Measurements from ENCODE around the gene ZMYM3.

ZMYM3 gene

GRCh38 chrX:71253253-71254091, 468 bp downstream of the ZMYM3 start:
- DNase-seq (ENCODE audit: low spot score): peak; percentile 57

GRCh38 chrX:71252221-71252620, 1.7 kb downstream of the ZMYM3 start:
- DNase-seq (ENCODE audit: low spot score): no peak

- no peak for DNase-seq (ENCODE audit: low spot score)
Measured at GRCh38 chrX:71251466-71251973, 2.4 kb downstream of the ZMYM3 start.

GRCh38 chrX:71250841-71251240, 3.1 kb downstream of the ZMYM3 start:
- no peak for DNase-seq (ENCODE audit: low spot score)

- DNase-seq (ENCODE audit: low spot score): no peak
Measured at GRCh38 chrX:71245159-71245558, 8.8 kb downstream of the ZMYM3 start.

DNA sequence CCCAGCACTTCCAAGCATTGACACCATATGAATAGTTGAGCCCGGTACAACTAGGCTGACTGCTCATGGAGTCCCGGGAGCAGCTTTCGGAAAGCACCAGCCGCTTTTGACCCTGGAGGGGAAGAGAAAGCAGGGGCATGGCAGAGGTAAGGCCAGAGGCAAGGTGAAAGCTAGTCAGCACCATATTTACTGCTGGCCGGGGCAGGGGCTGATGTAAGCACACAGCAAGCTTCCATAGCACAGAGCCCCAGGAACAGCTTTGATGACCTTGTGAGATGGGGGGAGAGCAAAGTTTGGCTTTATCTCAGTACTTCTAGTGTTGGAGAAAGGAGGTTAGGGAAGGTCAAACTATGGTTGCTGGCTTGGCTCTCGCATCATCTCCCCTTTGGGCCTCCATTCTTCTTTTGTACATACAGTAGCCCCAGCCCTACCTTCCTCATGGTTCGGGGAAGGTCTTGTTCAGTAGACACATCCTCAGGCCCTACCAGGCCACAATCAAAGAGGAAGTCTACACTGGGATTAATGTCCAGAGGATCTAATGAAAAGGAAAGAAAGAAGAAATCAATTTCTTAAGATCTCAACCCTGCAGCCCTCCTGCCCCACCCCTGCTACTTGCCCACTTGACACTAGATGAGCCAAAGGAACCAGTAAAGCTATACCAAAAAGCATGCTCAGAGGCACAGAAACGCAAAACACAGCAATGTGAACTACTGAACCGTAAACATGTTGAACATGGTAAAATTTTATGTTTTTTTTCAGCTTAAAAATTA, 9.4 kb downstream of the ZMYM3 start:
- no peak for DNase-seq (ENCODE audit: low spot score)

DNA sequence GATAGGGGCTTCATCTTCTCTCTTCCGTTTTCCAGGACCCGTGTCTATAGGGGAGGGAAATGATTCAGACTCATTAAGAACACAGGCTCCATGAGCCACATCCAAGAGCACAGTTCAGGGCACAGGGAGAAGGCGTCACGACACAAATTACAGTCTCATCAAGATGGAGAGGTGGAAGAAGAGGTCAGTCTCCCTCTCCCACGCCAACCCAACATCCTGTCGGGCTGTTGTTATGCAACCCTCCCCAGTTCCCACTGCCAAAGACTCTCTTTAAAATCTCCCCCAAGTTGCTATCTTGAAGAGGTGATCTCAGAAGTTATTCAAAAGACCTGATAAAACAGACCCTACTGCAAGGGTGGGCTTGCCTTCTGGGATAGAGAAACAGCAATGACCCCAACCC, 12.6 kb downstream of the ZMYM3 start:
- DNase-seq (ENCODE audit: low spot score): no peak

DNA sequence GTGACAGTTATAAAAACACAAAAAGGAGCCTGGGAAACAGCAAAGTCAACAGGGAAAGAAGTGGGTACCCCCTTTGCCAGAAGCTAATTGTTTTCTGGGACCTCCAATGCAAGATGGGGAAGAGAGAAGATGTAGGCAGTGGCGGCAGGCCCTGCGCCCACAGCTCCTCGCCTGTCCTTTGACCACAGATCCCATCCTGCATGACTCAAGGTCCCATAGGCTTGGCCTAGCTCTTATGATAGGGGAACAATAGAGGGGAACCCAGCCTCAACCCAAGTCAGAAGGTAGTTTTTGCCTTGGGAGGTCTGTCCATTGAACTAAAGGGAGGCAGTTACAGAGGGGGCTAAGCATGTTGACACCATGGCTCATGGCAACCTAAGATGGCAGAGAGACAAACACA, 14.2 kb downstream of the ZMYM3 start:
- no peak for DNase-seq (ENCODE audit: low spot score)

- DNase-seq (ENCODE audit: low spot score): no peak
Measured at GRCh38 chrX:71236836-71237235, 17.1 kb downstream of the ZMYM3 start.

DNA sequence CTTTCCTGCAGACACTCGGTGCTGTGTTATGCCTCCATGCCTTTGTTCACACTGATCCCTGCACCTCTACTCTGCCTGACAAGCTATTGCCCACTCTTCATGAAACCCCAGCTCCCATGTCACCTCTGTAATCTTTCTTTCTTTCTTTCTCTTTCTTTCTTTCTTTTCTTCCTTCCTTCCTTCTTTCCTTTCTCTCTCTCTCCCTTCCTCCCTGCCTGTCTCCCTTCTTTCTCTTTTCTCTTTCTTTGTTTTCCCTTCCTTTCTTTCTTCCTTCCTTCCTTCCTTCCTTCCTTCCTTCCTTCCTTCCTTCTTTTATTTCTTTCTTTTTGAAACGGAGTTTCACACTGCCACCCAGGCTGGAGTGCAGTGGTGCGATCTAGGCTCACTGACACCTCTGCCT, 18.5 kb downstream of the ZMYM3 start:
- DNase-seq (ENCODE audit: low spot score): no peak

DNA sequence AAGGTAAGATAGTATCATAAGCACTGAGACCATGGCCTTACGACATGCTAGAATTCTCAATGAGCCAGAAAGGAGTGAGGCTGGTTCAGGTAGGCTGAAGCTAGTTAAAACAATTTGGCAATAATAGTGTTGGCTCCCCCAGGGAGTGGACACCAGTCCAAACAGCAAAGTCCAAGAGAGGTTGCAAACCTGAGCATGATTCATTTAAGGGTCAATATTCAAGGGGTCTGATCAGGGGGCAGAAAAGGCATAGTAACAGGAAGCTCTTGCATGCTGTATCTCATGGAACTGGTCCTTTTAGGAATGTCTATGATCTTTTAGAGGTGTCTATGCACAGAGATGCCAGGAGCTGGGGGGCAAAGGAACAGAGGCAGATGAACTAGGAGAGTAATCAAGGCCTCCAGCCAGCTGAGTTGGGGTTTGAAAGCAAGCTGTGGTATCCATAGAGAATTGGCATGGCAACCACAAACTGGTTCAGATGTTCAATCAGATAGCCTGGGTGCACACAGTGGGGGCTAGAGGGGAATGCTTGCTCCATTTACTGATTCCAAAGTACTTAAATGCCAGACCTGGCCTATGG, 25.8 kb downstream of the ZMYM3 start:
- DNase-seq (ENCODE audit: low spot score): no peak

GRCh38 chrX:71227370-71228062, 26.4 kb downstream of the ZMYM3 start:
- no peak for DNase-seq (ENCODE audit: low spot score)

GRCh38 chrX:71225676-71226075, 28.3 kb downstream of the ZMYM3 start:
- no peak for DNase-seq (ENCODE audit: low spot score)

DNA sequence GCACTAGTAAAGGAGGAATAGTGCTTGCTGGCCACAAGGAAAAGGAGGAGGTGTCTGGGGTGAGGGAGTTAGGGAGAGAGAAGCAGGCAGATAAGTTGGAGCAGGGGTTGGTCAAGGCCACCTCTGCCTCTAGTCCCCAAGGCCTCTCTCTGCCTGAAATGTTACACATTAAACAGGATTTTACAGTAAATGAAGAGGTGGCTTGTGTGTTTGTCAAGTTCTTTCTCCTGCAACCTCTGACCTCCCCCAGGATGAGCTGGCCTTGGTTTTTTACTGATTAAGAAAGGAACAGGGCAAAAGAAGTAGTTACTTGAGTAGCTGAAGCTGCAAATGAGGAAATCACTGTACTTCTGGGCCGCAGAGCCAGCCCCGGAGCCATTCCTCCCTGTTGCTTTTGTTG, 28.9 kb downstream of the ZMYM3 start:
- DNase-seq (ENCODE audit: low spot score): no peak

- DNase-seq (ENCODE audit: low spot score): no peak
Measured at GRCh38 chrX:71224098-71224708, 29.7 kb downstream of the ZMYM3 start.

- DNase-seq (ENCODE audit: low spot score): no peak
Measured at GRCh38 chrX:71222929-71223328, 31.0 kb downstream of the ZMYM3 start, which contains the start of gene GJB1. GJB1 (plus strand) TSS chrX:71223224; CDS start chrX:71223708, 484 bp downstream.

GRCh38 chrX:71221145-71221544, 32.8 kb downstream of the ZMYM3 start:
- DNase-seq (ENCODE audit: low spot score): no peak

GRCh38 chrX:71217298-71217697, 36.6 kb downstream of the ZMYM3 start:
- no peak for DNase-seq (ENCODE audit: low spot score)

GRCh38 chrX:71216485-71216884, 37.5 kb downstream of the ZMYM3 start:
- DNase-seq (ENCODE audit: low spot score): no peak

DNA sequence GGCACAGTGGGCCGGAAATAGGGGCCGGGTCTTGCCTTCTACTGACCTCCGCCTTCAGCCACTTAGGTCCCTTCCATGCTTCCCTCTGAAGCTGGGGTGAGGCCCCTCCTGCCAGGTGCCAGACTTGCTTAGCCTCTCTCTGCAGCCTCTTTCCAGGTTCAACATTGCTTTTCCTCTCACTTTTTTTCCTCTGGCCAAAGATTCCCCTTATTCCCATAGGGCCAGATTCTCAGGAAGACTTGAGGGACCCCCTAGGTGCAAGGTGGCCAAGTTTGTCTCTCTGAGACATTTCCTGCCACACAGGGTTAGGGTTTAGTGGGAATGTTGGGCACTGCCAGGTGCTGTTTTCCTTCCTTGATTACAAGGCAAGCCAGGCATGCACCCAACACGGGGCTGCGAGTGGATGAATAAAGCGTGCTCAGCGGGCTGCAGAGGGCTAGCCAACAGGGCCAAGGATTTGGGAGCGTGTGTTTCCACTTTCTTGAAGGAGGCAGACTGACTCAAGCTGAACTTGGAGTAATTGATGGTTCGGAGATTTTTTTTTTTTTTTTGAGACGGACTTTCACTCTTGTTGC, 38.5 kb downstream of the ZMYM3 start:
- DNase-seq (ENCODE audit: low spot score): no peak

DNA sequence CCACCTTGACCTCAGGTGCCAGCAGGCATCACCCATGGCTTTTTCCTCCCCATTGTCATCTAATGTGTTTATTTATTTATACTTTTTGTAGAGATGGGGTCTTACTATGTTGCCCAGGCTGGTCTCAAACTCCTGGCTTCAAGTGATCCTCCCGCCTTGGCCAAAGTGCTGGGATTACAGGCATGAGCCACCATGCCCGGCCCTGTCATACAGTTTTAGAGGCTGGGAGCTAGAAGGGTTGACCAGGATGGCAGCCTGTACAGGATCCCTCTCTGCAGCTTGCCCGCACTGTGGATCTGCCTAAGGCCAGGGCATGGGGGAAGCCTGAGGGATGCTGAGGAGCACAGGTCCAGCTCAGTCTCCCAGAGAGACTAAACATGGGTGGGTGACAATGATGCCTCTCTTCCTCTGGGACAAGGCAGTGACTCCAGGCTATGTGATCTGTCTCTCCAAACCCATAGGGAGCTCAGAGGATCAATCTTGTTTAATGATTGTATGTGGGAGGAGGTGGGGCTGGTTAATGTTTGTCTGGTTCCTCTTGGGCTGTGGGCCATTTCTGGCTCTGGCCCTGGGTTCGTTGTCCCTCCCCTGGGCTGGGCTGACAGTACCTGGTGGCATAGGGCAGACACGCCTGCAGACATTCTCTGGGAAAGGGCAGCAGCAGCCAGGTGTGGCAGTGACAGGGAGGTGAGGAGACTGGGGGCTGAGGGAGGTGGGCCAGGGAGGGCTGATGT, 39.2 kb downstream of the ZMYM3 start:
- DNase-seq (ENCODE audit: low spot score): no peak

Measured in AG08396 (cell line).